K562 (cell line): Measurements from ENCODE around the gene SST. TPM values are rescaled to one million over a fixed set of nuclear protein-coding genes. Genes with fewer than 3 reads are reported as not detected.

Source experiments
- ATAC-seq: fragments of 200-7000 bp; cut with Tn5 transposase; 3 replicates; pipeline ENCODE4 v1.9.1; 2020; ENCODE audit warnings: moderate library complexity
- BruUV-seq: library from RNA; stranded (reverse); fragments of 400-500 nt; replicated peaks from 2 replicates; lab custom pipeline; 2021; lab: Mats Ljungman, UMichigan
- CTCF ChIA-PET: fragments of 300-600 bp; formaldehyde crosslinking; extraction: SDS; loops from one replicate; lab custom pipeline; 2021; ENCODE audit warnings: low intra/inter-chr PET ratio; lab: Yijun Ruan, JAX
- POLR2A ChIA-PET: fragments of 300-600, 350-650 bp; sonication (Branson Sonifier 250); formaldehyde crosslinking; extraction: SDS; loops from one replicate; lab custom pipeline; 2021; ENCODE audit warnings: antibody characterized with exemption, inconsistent platforms; lab: Yijun Ruan, JAX
- DNase-seq, 4 experiments: peaks; one replicate each; pipeline versions ENCODE4 v3.0.0 to v3.0.0-alpha.2; 2011 to 2018; ENCODE audit warnings: low spot score in 3 of 4, mixed read lengths in 3 of 4; ENCODE audit errors: extremely low read depth in 1 of 4
- FAIRE-seq: peaks from 2 replicates; lab custom pipeline; 2011; peaks lifted over from hg19 to GRCh38; lab: Jason Lieb, UNC
- H2AFZ ChIP-seq: 2 replicates; pipeline ENCODE4 v1.6.0; 2011; ENCODE audit warnings: low read depth, low read length, control low read depth, inconsistent platforms
- H3K27ac ChIP-seq: fragments of 200-600 bp; 3 replicates; pipeline ENCODE4 v1.8.0; 2011; ENCODE audit warnings: low read depth, mild to moderate bottlenecking, control low read depth, inconsistent platforms, low read length, moderate library complexity, mixed read lengths; ENCODE audit errors: extremely low read depth
- H3K27me3 ChIP-seq, 2 experiments: fragments of 300-600 bp in 1 of 2; 2 replicates in 1 of 2; 3 replicates in 1 of 2; pipeline versions ENCODE4 v1.6.0 to v1.8.0; 2011; ENCODE audit warnings: inconsistent platforms in 2 of 2, low read length in 2 of 2, mild to moderate bottlenecking in 1 of 2, mixed read lengths in 1 of 2, moderate library complexity in 1 of 2; ENCODE audit not compliant: control insufficient read depth in 2 of 2, insufficient read depth in 2 of 2
- H3K36me3 ChIP-seq: fragments of 300-600 bp; 3 replicates; pipeline ENCODE4 v1.8.0; 2011; ENCODE audit warnings: mild to moderate bottlenecking, low read length, inconsistent platforms; ENCODE audit not compliant: control insufficient read depth, insufficient read depth
- H3K4me1 ChIP-seq, 2 experiments: fragments of 200-600 bp in 1 of 2; replicated peaks in 1 of 2; 2 replicates in 1 of 2; 3 replicates in 1 of 2; pipeline versions ENCODE4 v1.5.1 to v1.8.0; 2011; ENCODE audit warnings: inconsistent platforms in 2 of 2, low read length in 2 of 2, mild to moderate bottlenecking in 1 of 2, mixed read lengths in 1 of 2, moderate library complexity in 1 of 2; ENCODE audit not compliant: control insufficient read depth in 2 of 2, insufficient read depth in 2 of 2
- H3K4me2 ChIP-seq: 2 replicates; pipeline ENCODE4 v1.6.1; 2011; ENCODE audit warnings: low read length, control low read depth, inconsistent platforms, mixed read lengths; ENCODE audit not compliant: insufficient read depth
- H3K4me3 ChIP-seq: fragments of 200-600 bp; sonication (generic), shearing (Covaris generic); 2 replicates; pipeline ENCODE4 v1.5.1; 2016; ENCODE audit warnings: control low read depth, inconsistent platforms
- H3K79me2 ChIP-seq: fragments of 200-600 bp; 3 replicates; pipeline ENCODE4 v1.8.0; 2011; ENCODE audit warnings: low read length, inconsistent platforms; ENCODE audit not compliant: control insufficient read depth, insufficient read depth
- H3K9ac ChIP-seq, 2 experiments: 2 replicates each; pipeline versions ENCODE4 v1.6.0 to v1.6.1; 2011; ENCODE audit warnings: low read depth in 2 of 2, low read length in 2 of 2, control low read depth in 1 of 2, inconsistent platforms in 1 of 2, mild to moderate bottlenecking in 1 of 2, mixed read lengths in 1 of 2; ENCODE audit not compliant: insufficient read depth in 1 of 2
- H3K9me1 ChIP-seq: one replicate; pipeline ENCODE4 v1.6.0; 2011; ENCODE audit warnings: inconsistent platforms, mild to moderate bottlenecking, low read length, moderate library complexity; ENCODE audit not compliant: control insufficient read depth, insufficient read depth
- H3K9me3 ChIP-seq: replicated peaks from 2 replicates; pipeline ENCODE4 v1.5.1; 2011; ENCODE audit warnings: low read depth, low read length, inconsistent platforms; ENCODE audit not compliant: control insufficient read depth, insufficient read depth
- H4K20me1 ChIP-seq: replicated peaks from 2 replicates; pipeline ENCODE4 v1.6.1; 2011; ENCODE audit warnings: low read length, inconsistent platforms, mixed read lengths; ENCODE audit not compliant: control insufficient read depth, insufficient read depth
- BRF1 ChIP-seq: IDR thresholded peaks from 3 replicates; pipeline ENCODE4 v1.6.1; 2011; ENCODE audit warnings: borderline replicate concordance, mild to moderate bottlenecking; ENCODE audit not compliant: insufficient read length; ENCODE audit errors: extremely low read depth
- CHD2 ChIP-seq: IDR thresholded peaks from 2 replicates; pipeline ENCODE4 v1.6.1; 2011; ENCODE audit warnings: low read depth, low read length
- CTBP1 ChIP-seq: fragments of 450-650 bp; IDR thresholded peaks from 2 replicates; pipeline ENCODE4 v1.6.1; 2016; ENCODE audit warnings: borderline replicate concordance
- GATAD2A ChIP-seq: fragments of 450-650 bp; IDR thresholded peaks from 2 replicates; pipeline ENCODE4 v1.6.1; 2017
- KLF16 ChIP-seq: IDR thresholded peaks from 2 replicates; pipeline ENCODE4 v1.6.1; 2016; ENCODE audit warnings: antibody characterized with exemption
- U2AF2 ChIP-seq: fragments of 200-400 bp; formaldehyde crosslinking; optimal IDR thresholded peaks from 2 replicates; pipeline ENCODE3; 2017; ENCODE audit warnings: low read depth, mild to moderate bottlenecking, low read length
- ZNF316 ChIP-seq: fragments of 450-650 bp; IDR thresholded peaks from 2 replicates; pipeline ENCODE4 v1.6.1; 2016
- ZNF707 ChIP-seq: fragments of 250-450 bp; sonication (Bioruptor Pico); conservative IDR thresholded peaks from 2 replicates; pipeline ENCODE4 v1.8.0; 2022; ENCODE audit warnings: inconsistent platforms, mild to moderate bottlenecking, moderate library complexity
- WGBS: fragments of 100-300 bp; shearing (Covaris generic); methylation state at CpG from one replicate; pipeline ENCODE4 v1.1.6; 2016; ENCODE audit warnings: low coverage, mixed read lengths; ENCODE audit not compliant: insufficient coverage; ENCODE audit errors: missing lambda C conversion rate; 5-methylcytosine and 5-hydroxymethylcytosine counted together
- in situ Hi-C: fragments of 300-500 bp; cut with MboI; formaldehyde crosslinking; loops from 4 replicates; pipeline ENCODE4 v1.15.0; 2018; ENCODE audit warnings: inconsistent platforms, mixed read lengths
- intact Hi-C: fragments of 100-400 bp; cut with micrococcal nuclease; formaldehyde crosslinking; loops from 2 replicates; pipeline ENCODE4 v1.14.2; 2022
- polyA plus RNA-seq, 8 experiments: library from polyadenylated mRNA; depleted of rRNA in 4 of 8; stranded (reverse) in 5 of 8; unstranded in 3 of 8; fragments of >200 nt; fragmentation: Nextera tagmentation in 2 of 8; fragmentation: Illumina TruSeq in 1 of 8; extraction: Ambion mirVana in 2 of 8; extraction: Trizol in 1 of 8; gene quantifications; 2 replicates each; pipeline versions ENCODE4 v1.2.1 to v1.2.3, GENCODE V29; 2011 to 2014; ENCODE audit warnings: inconsistent platforms in 1 of 8, missing spikeins in 1 of 8
- total RNA-seq, 7 experiments: library from RNA; depleted of rRNA in 6 of 7; stranded (reverse); fragments of >200 nt in 6 of 7; fragmentation: Illumina TruSeq in 2 of 7; extraction: Trizol in 2 of 7; gene quantifications; 2 replicates each; pipeline versions ENCODE4 v1.2.1 to v1.2.3, GENCODE V29; 2011 to 2021; ENCODE audit warnings: low replicate concordance in 1 of 7
- TF ChIP-seq, protein P1 (sequence below): fragments of 450-650 bp; IDR thresholded peaks from 2 replicates; pipeline ENCODE4 v1.6.1; 2016; ENCODE audit warnings: missing biosample characterization, missing genetic modification characterization
- TF ChIP-seq, protein P2 (sequence below): fragments of 250-450 bp; sonication (Bioruptor Pico); IDR thresholded peaks from 2 replicates; pipeline ENCODE4 v1.6.1; 2021; ENCODE audit warnings: mild to moderate bottlenecking

Gene SST
- total and polyA plus RNA-seq, 9 of the 15 experiments (the other 6 are each of a cell fraction or from before 2014, with no cell fraction given): not detected

DNA sequence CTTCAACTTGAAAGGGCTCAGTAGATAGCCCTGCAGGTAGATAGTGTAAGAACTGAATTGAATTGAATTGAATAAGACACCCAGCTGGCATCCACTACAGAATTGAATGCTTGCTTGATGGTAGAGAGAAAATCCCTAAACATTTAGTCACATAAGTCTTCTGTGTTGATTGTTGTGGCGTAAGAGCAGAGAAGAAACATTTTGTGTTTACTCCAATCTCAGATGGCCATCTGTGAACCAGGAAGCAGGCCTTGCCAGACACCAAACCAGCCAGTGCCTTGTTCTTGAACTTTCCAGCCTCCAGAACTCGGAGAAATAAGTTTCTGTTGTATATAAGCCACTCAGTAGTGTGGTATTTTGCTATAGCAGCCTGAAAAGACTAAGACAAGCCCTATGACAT is 43.6 kb downstream of the SST start:
- Histone ChIP-seq H3K79me2 (no peaks in the 10 kb centered on the region), H3K27ac (no peak overlapping the region), H3K9ac (no peak overlapping the region), H2AFZ (no peak overlapping the region), H3K36me3 (no peaks in the 10 kb centered on the region), H3K9me3 (no peaks in the 10 kb centered on the region), H3K4me3 (no peak overlapping the region), H3K9me1 (no peaks in the 10 kb centered on the region), H3K27me3 (no peaks in the 10 kb centered on the region; a peak in 2 of 5 replicates), H4K20me1 (no peaks in the 10 kb centered on the region), H3K4me1 (no peaks in the 10 kb centered on the region), H3K4me2 (no peak overlapping the region)
- DNase-seq: no peak
- WGBS: 0% methylated on average over 2 of the region's 2 CpGs
- ATAC-seq: no peak
- BruUV-seq: no TSS peak
- in situ Hi-C loops (no loop called here), intact Hi-C loops (no loop called here)
- POLR2A ChIA-PET: no interaction called here
- CTCF ChIA-PET: no interaction called here
- FAIRE-seq: no peak
- TF ChIP-seq CTBP1 (no peak), KLF16 (no peak), CHD2 (no peak), ZNF707 (CRISPR knock-in tag) (no peak), BRF1 (no peak), GATAD2A (no peak), U2AF2 (no peak), ZNF316 (no peak)
- TF ChIP-seq, protein P1, sequence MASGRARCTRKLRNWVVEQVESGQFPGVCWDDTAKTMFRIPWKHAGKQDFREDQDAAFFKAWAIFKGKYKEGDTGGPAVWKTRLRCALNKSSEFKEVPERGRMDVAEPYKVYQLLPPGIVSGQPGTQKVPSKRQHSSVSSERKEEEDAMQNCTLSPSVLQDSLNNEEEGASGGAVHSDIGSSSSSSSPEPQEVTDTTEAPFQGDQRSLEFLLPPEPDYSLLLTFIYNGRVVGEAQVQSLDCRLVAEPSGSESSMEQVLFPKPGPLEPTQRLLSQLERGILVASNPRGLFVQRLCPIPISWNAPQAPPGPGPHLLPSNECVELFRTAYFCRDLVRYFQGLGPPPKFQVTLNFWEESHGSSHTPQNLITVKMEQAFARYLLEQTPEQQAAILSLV (tag): no peak
- TF ChIP-seq, protein P2, sequence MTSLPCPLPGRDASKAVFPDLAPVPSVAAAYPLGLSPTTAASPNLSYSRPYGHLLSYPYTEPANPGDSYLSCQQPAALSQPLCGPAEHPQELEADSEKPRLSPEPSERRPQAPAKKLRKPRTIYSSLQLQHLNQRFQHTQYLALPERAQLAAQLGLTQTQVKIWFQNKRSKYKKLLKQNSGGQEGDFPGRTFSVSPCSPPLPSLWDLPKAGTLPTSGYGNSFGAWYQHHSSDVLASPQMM (CRISPR knock-in tag): no peak
